ENCODE measurements around the gene GAS2L2.

The GAS2L2 gene

GRCh38 chr17:35695613-35696012 is 57.4 kb downstream of the GAS2L2 start:
- DNase-seq (ENCODE audit: insufficient read length, low spot score), result no peak
- FAIRE-seq, result no peak
- TF ChIP-seq POLR2A (IDR thresholded peaks at IDR 0.05; ENCODE audit: low read depth, low read length), result no peak

GRCh38 chr17:35694906-35695305 is 58.1 kb downstream of the GAS2L2 start:
- FAIRE-seq (no peak), DNase-seq (ENCODE audit: insufficient read length, low spot score) (no peak)
- no peak for TF ChIP-seq POLR2A (IDR thresholded peaks at IDR 0.05; ENCODE audit: low read depth, low read length)

All from H54 (cell line).